K562 (cell line): ENCODE results near the gene GRB10. TPM values are rescaled to one million over a fixed set of nuclear protein-coding genes. Genes with fewer than 3 reads are reported as not detected.

Experiments
- CHD1 ChIP-seq: fragments of 200-600 bp; sonication (generic); IDR thresholded peaks from one replicate; pipeline ENCODE4 v1.6.1; 2012; ENCODE audit warnings: mild to moderate bottlenecking, moderate library complexity, low read length, inconsistent platforms
- CUX1 ChIP-seq: fragments of 200-800 bp; sonication (Bioruptor generic); IDR thresholded peaks from 2 replicates; pipeline ENCODE4 v1.6.1; 2016; ENCODE audit warnings: missing genetic modification characterization, missing compliant biosample characterization
- E4F1 ChIP-seq: fragments of 250-450 bp; sonication (Bioruptor Pico); IDR thresholded peaks from 2 replicates; pipeline ENCODE4 v1.5.0; 2021; ENCODE audit warnings: mild to moderate bottlenecking, borderline replicate concordance
- UBTF ChIP-seq, 2 experiments: IDR thresholded peaks; 2 replicates each; pipeline ENCODE4 v1.6.1; 2012; ENCODE audit warnings: improper control_type of control experiment in 2 of 2, low read depth in 2 of 2, low read length in 2 of 2, borderline replicate concordance in 1 of 2
- polyA plus RNA-seq, 8 experiments: library from polyadenylated mRNA; depleted of rRNA in 4 of 8; stranded (reverse) in 5 of 8; unstranded in 3 of 8; fragments of >200 nt; fragmentation: Nextera tagmentation in 2 of 8; fragmentation: Illumina TruSeq in 1 of 8; extraction: Ambion mirVana in 2 of 8; extraction: Trizol in 1 of 8; gene quantifications; 2 replicates each; pipeline versions ENCODE4 v1.2.1 to v1.2.3, GENCODE V29; 2011 to 2014; ENCODE audit warnings: inconsistent platforms in 1 of 8, missing spikeins in 1 of 8
- total RNA-seq, 7 experiments: library from RNA; depleted of rRNA in 6 of 7; stranded (reverse); fragments of >200 nt in 6 of 7; fragmentation: Illumina TruSeq in 2 of 7; extraction: Trizol in 2 of 7; gene quantifications; 2 replicates each; pipeline versions ENCODE4 v1.2.1 to v1.2.3, GENCODE V29; 2011 to 2021; ENCODE audit warnings: low replicate concordance in 1 of 7
- TF ChIP-seq, protein P1 (sequence below): sonication (generic); formaldehyde crosslinking; IDR thresholded peaks from 2 replicates; pipeline ENCODE4 v1.8.0; 2022; ENCODE audit warnings: mild to moderate bottlenecking, missing genetic modification reagents

GRB10 gene
- total and polyA plus RNA-seq, 9 of the 15 experiments (the other 6 are each of a cell fraction or from before 2014, with no cell fraction given): 8.9 to 88.5 (median 40.7) TPM

- TF ChIP-seq UBTF (IDR thresholded peaks at IDR 0.05; ENCODE audit: borderline replicate concordance in 1 of 2, low read depth in 2 of 2, low read length in 2 of 2): no peak
- TF ChIP-seq CUX1 (CRISPR knock-in tag): no peak
- peak; percentile 47 for TF ChIP-seq CHD1
- TF ChIP-seq, protein P1, sequence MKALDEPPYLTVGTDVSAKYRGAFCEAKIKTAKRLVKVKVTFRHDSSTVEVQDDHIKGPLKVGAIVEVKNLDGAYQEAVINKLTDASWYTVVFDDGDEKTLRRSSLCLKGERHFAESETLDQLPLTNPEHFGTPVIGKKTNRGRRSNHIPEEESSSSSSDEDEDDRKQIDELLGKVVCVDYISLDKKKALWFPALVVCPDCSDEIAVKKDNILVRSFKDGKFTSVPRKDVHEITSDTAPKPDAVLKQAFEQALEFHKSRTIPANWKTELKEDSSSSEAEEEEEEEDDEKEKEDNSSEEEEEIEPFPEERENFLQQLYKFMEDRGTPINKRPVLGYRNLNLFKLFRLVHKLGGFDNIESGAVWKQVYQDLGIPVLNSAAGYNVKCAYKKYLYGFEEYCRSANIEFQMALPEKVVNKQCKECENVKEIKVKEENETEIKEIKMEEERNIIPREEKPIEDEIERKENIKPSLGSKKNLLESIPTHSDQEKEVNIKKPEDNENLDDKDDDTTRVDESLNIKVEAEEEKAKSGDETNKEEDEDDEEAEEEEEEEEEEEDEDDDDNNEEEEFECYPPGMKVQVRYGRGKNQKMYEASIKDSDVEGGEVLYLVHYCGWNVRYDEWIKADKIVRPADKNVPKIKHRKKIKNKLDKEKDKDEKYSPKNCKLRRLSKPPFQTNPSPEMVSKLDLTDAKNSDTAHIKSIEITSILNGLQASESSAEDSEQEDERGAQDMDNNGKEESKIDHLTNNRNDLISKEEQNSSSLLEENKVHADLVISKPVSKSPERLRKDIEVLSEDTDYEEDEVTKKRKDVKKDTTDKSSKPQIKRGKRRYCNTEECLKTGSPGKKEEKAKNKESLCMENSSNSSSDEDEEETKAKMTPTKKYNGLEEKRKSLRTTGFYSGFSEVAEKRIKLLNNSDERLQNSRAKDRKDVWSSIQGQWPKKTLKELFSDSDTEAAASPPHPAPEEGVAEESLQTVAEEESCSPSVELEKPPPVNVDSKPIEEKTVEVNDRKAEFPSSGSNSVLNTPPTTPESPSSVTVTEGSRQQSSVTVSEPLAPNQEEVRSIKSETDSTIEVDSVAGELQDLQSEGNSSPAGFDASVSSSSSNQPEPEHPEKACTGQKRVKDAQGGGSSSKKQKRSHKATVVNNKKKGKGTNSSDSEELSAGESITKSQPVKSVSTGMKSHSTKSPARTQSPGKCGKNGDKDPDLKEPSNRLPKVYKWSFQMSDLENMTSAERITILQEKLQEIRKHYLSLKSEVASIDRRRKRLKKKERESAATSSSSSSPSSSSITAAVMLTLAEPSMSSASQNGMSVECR (CRISPR knock-in tag): no peak
- TF ChIP-seq E4F1 (CRISPR knock-in tag): no peak
These were observed 8.8 kb upstream of the GRB10 start (continued) for GRCh38 chr7:50791363-50791937.
